ENCODE results near the gene RBM4B.

Gene RBM4B

DNA sequence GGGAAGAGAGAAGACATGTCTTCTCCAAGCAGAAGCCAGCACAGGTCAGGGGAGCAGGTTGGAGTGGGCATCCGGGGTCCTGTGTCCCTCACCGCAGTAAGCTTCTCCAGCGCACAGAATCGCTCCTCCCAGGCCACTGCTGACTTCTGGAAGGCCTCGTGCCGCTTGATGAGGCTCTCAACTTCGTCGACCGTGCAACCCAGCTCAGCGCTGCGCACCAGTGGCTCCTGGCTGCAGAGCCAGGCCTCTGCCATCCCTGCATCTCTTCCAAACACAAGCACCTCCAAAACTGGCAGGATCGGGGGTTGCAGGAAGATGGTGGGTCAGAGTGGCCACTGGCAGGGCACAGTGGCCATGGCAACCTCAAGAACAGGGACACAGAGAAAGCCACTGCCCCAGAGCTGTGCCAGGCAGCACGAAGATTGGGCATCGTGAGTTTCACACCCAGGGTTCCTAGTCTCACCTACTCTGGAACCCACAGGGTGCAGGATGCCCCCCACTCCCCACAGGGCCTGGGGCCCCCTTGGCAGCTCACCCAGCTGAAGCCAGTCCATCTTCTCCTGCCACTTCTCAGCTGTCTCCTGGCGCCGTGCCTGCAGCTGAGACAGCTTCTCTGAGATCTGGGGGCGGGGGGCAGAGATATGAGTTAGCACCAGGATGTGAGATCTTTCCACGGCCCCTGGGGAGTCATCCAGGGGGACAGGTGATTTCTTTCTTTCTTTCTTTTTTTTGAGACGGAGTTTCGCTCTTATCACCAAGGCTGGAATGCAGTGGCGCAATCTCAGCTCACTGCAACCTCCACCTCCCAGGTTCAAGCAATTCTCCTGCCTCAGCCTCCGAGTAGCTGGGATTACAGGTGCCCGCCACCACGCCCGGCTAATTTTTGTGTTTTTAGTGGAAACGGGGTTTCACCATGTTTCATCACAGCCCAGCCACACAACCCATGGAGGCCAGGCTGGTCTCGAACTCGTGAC, 11.2 kb upstream of the RBM4B start:
- no peak for ATAC-seq
- TF ChIP-seq, protein P1, sequence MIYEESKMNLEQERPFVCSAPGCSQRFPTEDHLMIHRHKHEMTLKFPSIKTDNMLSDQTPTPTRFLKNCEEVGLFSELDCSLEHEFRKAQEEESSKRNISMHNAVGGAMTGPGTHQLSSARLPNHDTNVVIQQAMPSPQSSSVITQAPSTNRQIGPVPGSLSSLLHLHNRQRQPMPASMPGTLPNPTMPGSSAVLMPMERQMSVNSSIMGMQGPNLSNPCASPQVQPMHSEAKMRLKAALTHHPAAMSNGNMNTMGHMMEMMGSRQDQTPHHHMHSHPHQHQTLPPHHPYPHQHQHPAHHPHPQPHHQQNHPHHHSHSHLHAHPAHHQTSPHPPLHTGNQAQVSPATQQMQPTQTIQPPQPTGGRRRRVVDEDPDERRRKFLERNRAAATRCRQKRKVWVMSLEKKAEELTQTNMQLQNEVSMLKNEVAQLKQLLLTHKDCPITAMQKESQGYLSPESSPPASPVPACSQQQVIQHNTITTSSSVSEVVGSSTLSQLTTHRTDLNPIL (CRISPR knock-in tag; IDR thresholded peaks at IDR 0.05; ENCODE audit: low read depth): no peak
- TF ChIP-seq ARNTL (CRISPR knock-in tag; IDR thresholded peaks at IDR 0.05; ENCODE audit: borderline replicate concordance, low read depth): no peak
- no peak for TF ChIP-seq OSR1 (CRISPR knock-in tag; IDR thresholded peaks at IDR 0.05)
- TF ChIP-seq ISL1 (CRISPR knock-in tag; IDR thresholded peaks at IDR 0.05): no peak
- TF ChIP-seq SNAI2 (CRISPR knock-in tag; IDR thresholded peaks at IDR 0.05): no peak
- TF ChIP-seq TOX (CRISPR knock-in tag; IDR thresholded peaks at IDR 0.05; ENCODE audit: borderline replicate concordance): no peak

DNA sequence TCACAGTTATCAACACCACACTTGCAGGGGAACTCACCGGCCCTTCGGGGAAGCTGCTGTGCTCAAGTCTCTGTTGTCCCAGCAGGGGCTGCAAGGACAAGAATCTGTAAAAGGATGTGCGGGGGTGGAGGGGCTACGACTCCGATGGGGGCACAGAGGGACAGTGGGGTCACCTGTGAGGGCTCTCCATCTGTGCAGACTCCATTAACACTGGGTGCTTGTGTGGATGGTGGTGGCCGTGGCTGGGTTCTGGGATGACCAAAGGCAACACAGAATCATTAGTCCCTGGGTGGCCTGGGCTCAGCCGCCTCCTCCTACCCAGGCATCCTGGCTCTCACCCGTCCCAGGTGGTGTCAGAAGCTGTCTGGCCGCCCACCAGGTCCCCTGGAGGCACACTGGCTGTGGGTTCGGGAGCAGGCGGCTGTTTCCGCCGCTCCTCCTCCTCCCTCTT, 10.2 kb upstream of the RBM4B start:
- TF ChIP-seq ZNF8 (CRISPR knock-in tag; IDR thresholded peaks at IDR 0.05): no peak
- TF ChIP-seq OSR1 (CRISPR knock-in tag; IDR thresholded peaks at IDR 0.05): no peak
- TF ChIP-seq, protein P2, sequence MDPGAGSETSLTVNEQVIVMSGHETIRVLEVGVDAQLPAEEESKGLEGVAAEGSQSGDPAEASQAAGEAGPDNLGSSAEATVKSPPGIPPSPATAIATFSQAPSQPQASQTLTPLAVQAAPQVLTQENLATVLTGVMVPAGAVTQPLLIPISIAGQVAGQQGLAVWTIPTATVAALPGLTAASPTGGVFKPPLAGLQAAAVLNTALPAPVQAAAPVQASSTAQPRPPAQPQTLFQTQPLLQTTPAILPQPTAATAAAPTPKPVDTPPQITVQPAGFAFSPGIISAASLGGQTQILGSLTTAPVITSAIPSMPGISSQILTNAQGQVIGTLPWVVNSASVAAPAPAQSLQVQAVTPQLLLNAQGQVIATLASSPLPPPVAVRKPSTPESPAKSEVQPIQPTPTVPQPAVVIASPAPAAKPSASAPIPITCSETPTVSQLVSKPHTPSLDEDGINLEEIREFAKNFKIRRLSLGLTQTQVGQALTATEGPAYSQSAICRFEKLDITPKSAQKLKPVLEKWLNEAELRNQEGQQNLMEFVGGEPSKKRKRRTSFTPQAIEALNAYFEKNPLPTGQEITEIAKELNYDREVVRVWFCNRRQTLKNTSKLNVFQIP (CRISPR knock-in tag; IDR thresholded peaks at IDR 0.05; ENCODE audit: borderline replicate concordance, low read depth): no peak
- TF ChIP-seq BACH2 (CRISPR knock-in tag; IDR thresholded peaks at IDR 0.05; ENCODE audit: borderline replicate concordance): no peak
- TF ChIP-seq, protein P3, sequence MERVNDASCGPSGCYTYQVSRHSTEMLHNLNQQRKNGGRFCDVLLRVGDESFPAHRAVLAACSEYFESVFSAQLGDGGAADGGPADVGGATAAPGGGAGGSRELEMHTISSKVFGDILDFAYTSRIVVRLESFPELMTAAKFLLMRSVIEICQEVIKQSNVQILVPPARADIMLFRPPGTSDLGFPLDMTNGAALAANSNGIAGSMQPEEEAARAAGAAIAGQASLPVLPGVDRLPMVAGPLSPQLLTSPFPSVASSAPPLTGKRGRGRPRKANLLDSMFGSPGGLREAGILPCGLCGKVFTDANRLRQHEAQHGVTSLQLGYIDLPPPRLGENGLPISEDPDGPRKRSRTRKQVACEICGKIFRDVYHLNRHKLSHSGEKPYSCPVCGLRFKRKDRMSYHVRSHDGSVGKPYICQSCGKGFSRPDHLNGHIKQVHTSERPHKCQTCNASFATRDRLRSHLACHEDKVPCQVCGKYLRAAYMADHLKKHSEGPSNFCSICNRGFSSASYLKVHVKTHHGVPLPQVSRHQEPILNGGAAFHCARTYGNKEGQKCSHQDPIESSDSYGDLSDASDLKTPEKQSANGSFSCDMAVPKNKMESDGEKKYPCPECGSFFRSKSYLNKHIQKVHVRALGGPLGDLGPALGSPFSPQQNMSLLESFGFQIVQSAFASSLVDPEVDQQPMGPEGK (CRISPR knock-in tag; IDR thresholded peaks at IDR 0.05; ENCODE audit: borderline replicate concordance): no peak
- no peak for TF ChIP-seq ZC3H10 (CRISPR knock-in tag; IDR thresholded peaks at IDR 0.05)
- no peak for TF ChIP-seq GLIS3 (CRISPR knock-in tag; IDR thresholded peaks at IDR 0.05)
- TF ChIP-seq ESRRG (CRISPR knock-in tag; IDR thresholded peaks at IDR 0.05): no peak
- no peak for TF ChIP-seq SNAI2 (CRISPR knock-in tag; IDR thresholded peaks at IDR 0.05)
- no peak for TF ChIP-seq ZNF565 (CRISPR knock-in tag; conservative IDR thresholded peaks at IDR 0.05; ENCODE audit: low read depth)
- TF ChIP-seq CSDC2 (CRISPR knock-in tag; IDR thresholded peaks at IDR 0.05): no peak
- TF ChIP-seq, protein P4, sequence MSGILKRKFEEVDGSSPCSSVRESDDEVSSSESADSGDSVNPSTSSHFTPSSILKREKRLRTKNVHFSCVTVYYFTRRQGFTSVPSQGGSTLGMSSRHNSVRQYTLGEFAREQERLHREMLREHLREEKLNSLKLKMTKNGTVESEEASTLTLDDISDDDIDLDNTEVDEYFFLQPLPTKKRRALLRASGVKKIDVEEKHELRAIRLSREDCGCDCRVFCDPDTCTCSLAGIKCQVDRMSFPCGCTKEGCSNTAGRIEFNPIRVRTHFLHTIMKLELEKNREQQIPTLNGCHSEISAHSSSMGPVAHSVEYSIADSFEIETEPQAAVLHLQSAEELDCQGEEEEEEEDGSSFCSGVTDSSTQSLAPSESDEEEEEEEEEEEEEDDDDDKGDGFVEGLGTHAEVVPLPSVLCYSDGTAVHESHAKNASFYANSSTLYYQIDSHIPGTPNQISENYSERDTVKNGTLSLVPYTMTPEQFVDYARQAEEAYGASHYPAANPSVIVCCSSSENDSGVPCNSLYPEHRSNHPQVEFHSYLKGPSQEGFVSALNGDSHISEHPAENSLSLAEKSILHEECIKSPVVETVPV (CRISPR knock-in tag; IDR thresholded peaks at IDR 0.05): no peak
- no peak for TF ChIP-seq TOX (CRISPR knock-in tag; IDR thresholded peaks at IDR 0.05; ENCODE audit: borderline replicate concordance)
- TF ChIP-seq ARNTL (CRISPR knock-in tag; IDR thresholded peaks at IDR 0.05; ENCODE audit: borderline replicate concordance, low read depth): no peak
- no peak for TF ChIP-seq RARB (CRISPR knock-in tag; IDR thresholded peaks at IDR 0.05)
- no peak for ATAC-seq

DNA sequence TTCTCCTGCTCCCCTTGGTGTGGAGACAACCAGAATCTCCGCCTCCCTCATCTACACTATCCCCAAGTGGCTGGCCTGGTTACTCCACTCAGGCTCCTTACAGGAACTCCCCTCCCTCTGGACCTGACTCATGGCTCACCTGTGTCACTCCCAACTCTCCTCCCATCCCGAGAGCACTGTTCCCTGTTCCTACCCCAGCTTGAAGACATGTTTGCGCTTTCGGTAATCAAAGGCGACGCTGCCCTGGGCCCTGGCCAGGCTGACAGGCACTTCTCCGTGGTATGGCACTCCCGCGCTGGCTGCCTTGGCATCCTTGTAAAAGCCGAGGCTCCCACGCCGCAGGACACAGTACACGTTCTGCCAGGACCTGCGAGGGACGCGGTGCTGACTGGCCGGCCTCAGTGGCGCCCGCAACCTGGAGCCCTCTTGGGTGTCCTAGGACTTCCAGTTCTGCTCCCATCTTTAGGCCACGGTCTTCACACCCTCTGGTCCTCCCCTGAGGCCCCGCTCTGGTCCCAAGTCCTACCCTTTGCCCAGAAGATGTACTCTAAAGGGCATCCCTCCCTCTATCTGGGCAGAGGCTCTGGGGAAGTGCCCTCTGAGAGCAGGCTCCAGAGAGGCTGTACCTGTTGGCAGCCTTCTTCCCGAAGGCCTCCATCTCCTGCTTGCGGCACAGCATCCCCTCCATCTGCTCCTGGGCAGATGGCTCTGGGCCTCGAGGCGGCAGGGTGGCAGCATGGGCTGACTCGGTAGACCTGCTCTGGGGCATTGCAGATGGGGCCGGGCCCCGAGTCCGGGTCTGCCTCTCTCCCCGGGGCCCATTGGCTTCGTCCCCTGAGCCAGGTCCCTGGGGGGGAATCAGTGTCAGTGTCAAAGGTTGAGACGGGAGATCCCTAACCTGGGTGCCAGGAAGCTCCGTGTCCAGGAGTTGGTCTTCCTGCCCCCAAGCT, 9.4 kb upstream of the RBM4B start:
- ATAC-seq: no peak
- TF ChIP-seq SNAI2 (CRISPR knock-in tag; IDR thresholded peaks at IDR 0.05) (no peak), ESRRG (CRISPR knock-in tag; IDR thresholded peaks at IDR 0.05) (no peak), ISL1 (CRISPR knock-in tag; IDR thresholded peaks at IDR 0.05) (no peak), CSDC2 (CRISPR knock-in tag; IDR thresholded peaks at IDR 0.05) (no peak), ZNF70 (CRISPR knock-in tag; IDR thresholded peaks at IDR 0.05) (no peak), ARNTL (CRISPR knock-in tag; IDR thresholded peaks at IDR 0.05; ENCODE audit: borderline replicate concordance, low read depth) (no peak)
- TF ChIP-seq, protein P3 (CRISPR knock-in tag; IDR thresholded peaks at IDR 0.05; ENCODE audit: borderline replicate concordance): no peak
- TF ChIP-seq, protein P4 (CRISPR knock-in tag; IDR thresholded peaks at IDR 0.05): no peak

Measured in SK-N-SH treated with all-trans-retinoic acid at 6 μM for 48 hours (cell line).